ENCODE results near the gene CD44. TPM values are rescaled to one million over a fixed set of nuclear protein-coding genes. Genes with fewer than 3 reads are reported as not detected.

The CD44 gene
- polyA plus RNA-seq, 2 of the 4 experiments (the other 2 are of a cell fraction), result 309 to 585 TPM

GRCh38 chr11:35121326-35121865 lies 17.6 kb upstream of the CD44 start:
- Histone ChIP-seq H3K4me3 (no peak overlapping the region), H3K4me2 (no peak overlapping the region), H3K27ac (no peak overlapping the region), H3K9me3 (no peaks in the 10 kb centered on the region), H3K4me1 (peaks cover 4% of the 10 kb centered on the region)
- FAIRE-seq (no peak), DNase-seq (ENCODE audit: low read depth in 1 of 2, low spot score in 1 of 2) (no peak), ATAC-seq (no peak)
- ChIA-PET POLR2A (no interaction called here), CTCF (no interaction called here)
- WGBS (ENCODE audit: missing lambda C conversion rate), result 75% methylated on average over 2 of the region's 2 CpGs
- TF ChIP-seq POLR2A (IDR thresholded peaks at IDR 0.05; ENCODE audit: low read length) (no peak), CBX8 (IDR thresholded peaks at IDR 0.05) (no peak), USF2 (IDR thresholded peaks at IDR 0.05) (no peak), KDM1A (IDR thresholded peaks at IDR 0.05; ENCODE audit: low read depth) (no peak), FOSB (CRISPR knock-in tag; IDR thresholded peaks at IDR 0.05) (no peak), PHF8 (IDR thresholded peaks at IDR 0.05; ENCODE audit: borderline replicate concordance, low read depth) (no peak)

- CTCF ChIA-PET, result no interaction called here
- POLR2A ChIA-PET, result no interaction called here
- ATAC-seq (no peak), FAIRE-seq (no peak), DNase-seq (ENCODE audit: low read depth in 1 of 2, low spot score in 1 of 2) (no peak)
- no peaks in the 10 kb centered on the region for H3K9me3 ChIP-seq
- TF ChIP-seq PHF8 (IDR thresholded peaks at IDR 0.05; ENCODE audit: borderline replicate concordance, low read depth) (no peak), ZNF302 (CRISPR knock-in tag; IDR thresholded peaks at IDR 0.05) (no peak), MYC (IDR thresholded peaks at IDR 0.05; ENCODE audit: borderline replicate concordance, low read length) (no peak), MAFK (IDR thresholded peaks at IDR 0.05; ENCODE audit: partially characterized antibody) (no peak), ZC3H11A (IDR thresholded peaks at IDR 0.05) (no peak), FOSB (CRISPR knock-in tag; IDR thresholded peaks at IDR 0.05) (no peak), MAZ (IDR thresholded peaks at IDR 0.05; ENCODE audit: borderline replicate concordance, low read depth, low read length) (no peak), HOXB5 (CRISPR knock-in tag; IDR thresholded peaks at IDR 0.05) (no peak), KDM1A (IDR thresholded peaks at IDR 0.05; ENCODE audit: low read depth) (no peak), ELK1 (IDR thresholded peaks at IDR 0.05; ENCODE audit: low read depth, low read length) (no peak), POLR2A (IDR thresholded peaks at IDR 0.05; ENCODE audit: low read length) (no peak), TFCP2L1 (CRISPR knock-in tag; IDR thresholded peaks at IDR 0.05) (no peak), REST (IDR thresholded peaks at IDR 0.05) (no peak), JUN (IDR thresholded peaks at IDR 0.05) (no peak), ZFP36 (IDR thresholded peaks at IDR 0.05; ENCODE audit: borderline replicate concordance, partially characterized antibody) (no peak), SMC3 (IDR thresholded peaks at IDR 0.05) (no peak), CTCF (IDR thresholded peaks at IDR 0.05) (no peak), POLR2AphosphoS2 (conservative IDR thresholded peaks at IDR 0.05; ENCODE audit: low read length) (no peak)
- no peaks in the 10 kb centered on the region for H3K4me1 ChIP-seq
- no peak overlapping the region for H3K27ac ChIP-seq
- H3K4me3 ChIP-seq, result no peak overlapping the region
- no peak overlapping the region for H3K4me2 ChIP-seq
- WGBS (ENCODE audit: missing lambda C conversion rate), result 43% methylated on average over 1 of the region's 1 CpG
Measured at GRCh38 chr11:35122308-35122707, 16.7 kb upstream of the CD44 start.

Data from A549 (cell line).